IgD-negative memory B cell (primary cell): ENCODE data around the gene CALR3. TPM values are rescaled to one million over a fixed set of nuclear protein-coding genes. Genes with fewer than 3 reads are reported as not detected.
"Not testable (repeated sequence)": the region's sequence is repeated elsewhere in the genome, so short reads cannot be mapped to it uniquely, and the experiment has no call there.

ENCODE experiments used
- H3K27ac Mint-ChIP-seq, 3 donors: one replicate each; pipeline ENCODE4 v1.8.0; 2020 to 2022; ENCODE audit warnings: mild to moderate bottlenecking in 3 of 3, mixed read lengths in 3 of 3, moderate library complexity in 1 of 3
- H3K27me3 Mint-ChIP-seq: one replicate; pipeline ENCODE4 v1.8.0; 2021; ENCODE audit warnings: mixed read lengths
- H3K36me3 Mint-ChIP-seq: one replicate; pipeline ENCODE4 v1.8.0; 2020; ENCODE audit warnings: mild to moderate bottlenecking, mixed read lengths
- H3K4me1 Mint-ChIP-seq, 3 donors: one replicate each; pipeline ENCODE4 v1.8.0; 2020 to 2022; ENCODE audit warnings: mixed read lengths in 3 of 3, mild to moderate bottlenecking in 1 of 3
- H3K4me3 Mint-ChIP-seq, 4 donors: one replicate each; pipeline ENCODE4 v1.8.0; 2020 to 2022; ENCODE audit warnings: mild to moderate bottlenecking in 4 of 4, mixed read lengths in 4 of 4, moderate library complexity in 3 of 4
- H3K9me3 Mint-ChIP-seq, 3 donors: one replicate each; pipeline ENCODE4 v1.8.0; 2020 to 2021; ENCODE audit warnings: mixed read lengths in 3 of 3, mild to moderate bottlenecking in 1 of 3
- polyA plus RNA-seq: library from polyadenylated mRNA; unstranded; fragments of 300-500 nt; fragmentation: Illumina TruSeq; gene quantifications from one replicate; pipeline ENCODE4 v1.2.3, GENCODE V29; 2021

Gene CALR3
- polyA plus RNA-seq, 1 donor from 2014 or later: not detected

DNA sequence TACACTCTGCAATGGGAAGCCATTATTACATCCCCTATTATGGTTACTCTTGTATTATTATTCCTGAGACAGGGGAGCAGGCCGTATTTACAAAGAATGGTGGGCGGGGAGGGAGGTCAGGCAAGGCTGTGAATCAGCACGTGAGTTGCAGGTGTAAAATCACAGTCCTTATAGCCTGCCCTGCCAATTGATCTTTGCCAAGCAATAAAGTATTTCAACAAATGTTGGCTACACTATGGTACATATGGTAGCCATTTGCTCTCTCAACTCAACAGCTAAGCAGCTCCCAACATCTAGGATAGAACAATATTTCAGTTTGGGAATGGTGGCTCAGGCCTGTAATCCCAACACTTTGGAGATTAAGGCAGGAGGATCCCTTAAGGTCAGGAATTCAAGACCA, 36.3 kb downstream of the CALR3 start:
- H3K27ac Mint-ChIP-seq: no peak overlapping the region
- H3K4me3 Mint-ChIP-seq: no peak overlapping the region
- peaks cover 39 to 53% (median 39%) of the 10 kb centered on the region in 3 donors for H3K4me1 Mint-ChIP-seq
- H3K27me3 Mint-ChIP-seq: peaks cover 1% of the 10 kb centered on the region
- no peaks in the 10 kb centered on the region for H3K9me3 Mint-ChIP-seq
- H3K36me3 Mint-ChIP-seq: no peaks in the 10 kb centered on the region

GRCh38 chr19:16458391-16459341, 37.3 kb downstream of the CALR3 start:
- Mint-ChIP-seq H3K4me3 (peak overlapping the region in 1 of 4 donors; percentile 38), H3K27me3 (peaks cover 1% of the 10 kb centered on the region), H3K4me1 (peaks cover 39 to 57% (median 41%) of the 10 kb centered on the region in 3 donors), H3K36me3 (no peaks in the 10 kb centered on the region), H3K9me3 (no peaks in the 10 kb centered on the region), H3K27ac (peak overlapping the region in 1 of 3 donors; percentile 73)

DNA sequence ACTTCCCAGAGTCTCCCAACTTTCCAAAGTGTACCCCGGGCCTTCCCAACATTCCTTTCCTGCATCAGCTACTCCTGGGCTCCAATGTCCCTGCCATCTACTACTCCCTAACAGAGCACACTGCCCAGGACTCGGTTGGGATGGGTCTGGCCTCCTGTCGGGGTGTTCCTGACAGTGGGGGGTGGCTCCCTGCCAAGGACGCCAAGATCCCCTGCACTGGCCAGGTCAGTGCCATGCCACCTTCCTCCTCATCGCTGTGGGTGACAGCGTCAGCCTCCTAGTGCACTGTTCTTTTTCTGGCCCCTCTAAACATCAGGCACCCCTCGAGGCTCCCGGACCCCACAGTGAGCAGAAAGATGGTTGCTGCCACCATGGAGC, 38.0 kb downstream of the CALR3 start:
- Mint-ChIP-seq H3K9me3 (no peaks in the 10 kb centered on the region), H3K4me1 (peaks cover 33 to 51% (median 35%) of the 10 kb centered on the region in 3 donors), H3K27me3 (peaks cover 1% of the 10 kb centered on the region), H3K4me3 (peak overlapping the region in 1 of 4 donors; percentile 73), H3K36me3 (no peaks in the 10 kb centered on the region), H3K27ac (peak overlapping the region in 1 of 3 donors; percentile 73)

DNA sequence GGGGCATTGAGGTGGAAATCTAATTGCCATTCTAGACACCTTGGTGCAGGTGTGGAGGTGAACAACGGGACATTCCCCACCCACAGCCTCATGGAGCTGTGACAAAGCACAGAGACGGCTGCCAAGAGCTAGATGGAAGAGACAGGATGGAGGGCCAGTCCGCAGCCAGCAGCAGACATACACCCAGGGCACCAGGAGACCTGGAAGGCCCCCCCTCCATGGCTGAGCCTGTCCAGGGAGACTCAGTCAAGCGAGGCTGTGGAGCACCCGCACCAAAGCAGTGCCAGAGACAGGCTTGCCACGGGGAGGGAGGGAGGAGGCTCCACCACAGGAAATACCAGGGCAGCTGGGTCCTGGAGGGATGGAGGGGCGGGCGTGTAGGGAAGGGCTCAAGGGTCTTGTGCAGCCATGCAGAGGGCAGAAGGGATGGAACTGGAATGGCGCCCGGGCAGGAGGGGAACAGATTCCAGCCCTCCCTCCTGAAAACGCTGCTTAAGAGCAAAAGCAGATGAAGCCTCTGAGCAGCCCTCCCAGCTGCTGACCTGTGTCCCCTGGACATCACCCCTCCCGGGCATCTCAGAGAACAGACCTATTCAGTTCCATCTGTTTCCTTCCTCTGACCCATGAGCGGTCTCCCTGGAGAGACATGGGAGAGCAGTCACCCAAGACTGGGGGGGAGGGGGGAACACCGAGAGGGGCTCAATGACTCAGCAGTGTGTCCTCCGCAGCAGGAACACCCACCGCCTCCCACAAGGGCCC, 38.6 kb downstream of the CALR3 start:
- no peak overlapping the region for H3K27ac Mint-ChIP-seq
- H3K27me3 Mint-ChIP-seq: peaks cover 1% of the 10 kb centered on the region
- H3K36me3 Mint-ChIP-seq: no peaks in the 10 kb centered on the region
- H3K9me3 Mint-ChIP-seq: no peaks in the 10 kb centered on the region
- H3K4me1 Mint-ChIP-seq: peaks cover 33 to 50% (median 35%) of the 10 kb centered on the region in 3 donors
- H3K4me3 Mint-ChIP-seq: peak overlapping the region in 2 of 4 donors; percentile 81 to 86

DNA sequence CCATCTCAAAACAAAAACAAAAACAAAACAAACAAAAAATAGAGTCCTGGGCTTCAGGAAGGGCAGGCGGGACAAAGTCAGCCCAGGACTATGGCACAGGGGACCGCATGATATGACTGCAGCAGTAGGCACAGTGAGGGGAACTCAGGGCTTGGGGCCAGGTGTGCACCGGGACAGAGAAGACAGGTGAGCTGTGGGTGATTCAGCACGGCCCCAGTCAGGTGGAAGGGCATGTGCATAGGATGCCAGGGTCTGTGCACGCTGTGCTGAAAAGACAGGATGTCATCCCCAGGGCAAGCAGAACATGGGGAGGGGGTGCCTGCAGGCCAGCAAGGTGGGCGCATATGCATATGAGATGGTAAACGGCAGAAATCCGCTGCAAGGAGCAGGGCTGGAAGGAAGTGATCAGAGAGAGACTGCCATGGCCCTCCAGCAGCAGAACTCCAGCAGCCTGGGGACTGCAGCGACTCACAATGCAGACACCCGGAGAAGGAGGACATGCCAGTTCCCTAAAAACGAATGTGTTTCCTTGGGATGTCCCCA, 39.2 kb downstream of the CALR3 start:
- Mint-ChIP-seq H3K27me3 (peaks cover 1% of the 10 kb centered on the region), H3K9me3 (no peaks in the 10 kb centered on the region), H3K4me1 (peaks cover 33 to 50% (median 35%) of the 10 kb centered on the region in 3 donors), H3K36me3 (no peaks in the 10 kb centered on the region), H3K27ac (peak overlapping the region in 2 of 3 donors; percentile 6 to 85), H3K4me3 (peak overlapping the region in 2 of 4 donors; percentile 81 to 86)

- Mint-ChIP-seq H3K36me3 (peaks cover 2% of the 10 kb centered on the region), H3K27ac (peak overlapping the region in 2 of 3 donors; percentile 6 to 64), H3K9me3 (no peaks in the 10 kb centered on the region), H3K27me3 (peaks cover 1% of the 10 kb centered on the region), H3K4me3 (no peak overlapping the region), H3K4me1 (peaks cover 32 to 55% (median 36%) of the 10 kb centered on the region in 3 donors)
Measured at GRCh38 chr19:16455489-16455888, 40.5 kb downstream of the CALR3 start.

GRCh38 chr19:16454351-16454918, 41.5 kb downstream of the CALR3 start:
- Mint-ChIP-seq H3K36me3 (peaks cover 2% of the 10 kb centered on the region), H3K27me3 (peaks cover 1% of the 10 kb centered on the region), H3K4me3 (peak overlapping the region in 2 of 4 donors; percentile 27 to 30), H3K4me1 (peaks cover 32 to 54% (median 42%) of the 10 kb centered on the region in 3 donors), H3K27ac (peak overlapping the region; percentile 44 to 66 (median 47)), H3K9me3 (no peaks in the 10 kb centered on the region)

DNA sequence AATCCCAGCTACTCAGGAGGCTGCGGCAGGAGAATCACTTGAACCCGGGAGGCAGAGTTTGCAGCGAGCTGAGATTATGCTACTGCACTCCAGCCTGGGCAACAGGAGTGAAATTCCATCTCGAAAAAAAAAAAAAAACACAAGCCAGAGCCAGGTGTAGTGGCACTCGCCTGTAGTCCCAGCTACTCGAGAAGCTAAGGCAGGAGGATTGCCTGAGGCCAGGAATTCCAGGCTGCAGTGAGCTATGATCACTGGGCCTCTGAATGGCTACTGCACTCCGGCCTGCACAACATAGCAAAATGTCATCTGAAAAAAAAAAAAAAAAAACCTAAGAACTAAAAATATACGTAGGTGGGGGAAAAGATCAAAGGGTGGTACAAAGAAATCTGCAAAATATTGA, 43.6 kb downstream of the CALR3 start:
- H3K4me1 Mint-ChIP-seq: peaks cover 34 to 48% (median 44%) of the 10 kb centered on the region in 3 donors
- H3K9me3 Mint-ChIP-seq: no peaks in the 10 kb centered on the region
- no peak overlapping the region for H3K4me3 Mint-ChIP-seq
- H3K36me3 Mint-ChIP-seq: peaks cover 6% of the 10 kb centered on the region
- no peak overlapping the region for H3K27ac Mint-ChIP-seq
- no peaks in the 10 kb centered on the region for H3K27me3 Mint-ChIP-seq

DNA sequence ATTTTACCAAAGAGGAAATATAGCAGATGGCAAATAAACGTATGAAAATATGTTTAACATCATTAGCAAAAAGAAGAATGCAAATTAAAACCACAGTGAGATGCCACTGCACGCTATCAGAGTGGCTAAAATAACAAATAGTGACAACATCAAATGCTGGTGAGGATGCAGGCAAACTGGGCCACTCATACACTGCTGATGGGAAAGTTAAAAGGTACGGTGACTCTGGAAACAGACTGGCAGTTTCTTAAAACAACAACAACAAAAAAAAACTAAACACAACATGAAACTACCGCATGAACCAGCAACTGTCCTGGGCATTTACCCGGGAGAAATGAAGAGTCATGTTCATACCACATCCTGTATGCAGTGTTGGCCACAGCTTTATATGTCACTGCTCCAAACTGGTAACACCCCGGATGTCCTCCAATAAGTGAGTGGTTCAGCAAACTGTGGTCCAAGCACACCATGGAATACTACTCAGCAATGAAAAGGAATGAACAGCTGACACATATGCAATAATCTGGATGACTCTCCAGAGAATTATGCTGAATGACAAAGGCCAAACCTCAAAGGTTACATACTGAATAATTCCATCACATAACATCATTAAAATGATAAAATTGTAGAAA, 46.5 kb downstream of the CALR3 start:
- peak overlapping the region; percentile 12 to 85 (median 72) for H3K4me3 Mint-ChIP-seq
- H3K4me1 Mint-ChIP-seq: peaks cover 48 to 60% (median 49%) of the 10 kb centered on the region in 3 donors
- peaks cover 2% of the 10 kb centered on the region for H3K27me3 Mint-ChIP-seq
- H3K9me3 Mint-ChIP-seq: peaks cover 0 to 3% (median 0%) of the 10 kb centered on the region in 3 donors
- H3K27ac Mint-ChIP-seq: peak overlapping the region; percentile 84 to 94 (median 90)
- H3K36me3 Mint-ChIP-seq: peaks cover 9% of the 10 kb centered on the region

DNA sequence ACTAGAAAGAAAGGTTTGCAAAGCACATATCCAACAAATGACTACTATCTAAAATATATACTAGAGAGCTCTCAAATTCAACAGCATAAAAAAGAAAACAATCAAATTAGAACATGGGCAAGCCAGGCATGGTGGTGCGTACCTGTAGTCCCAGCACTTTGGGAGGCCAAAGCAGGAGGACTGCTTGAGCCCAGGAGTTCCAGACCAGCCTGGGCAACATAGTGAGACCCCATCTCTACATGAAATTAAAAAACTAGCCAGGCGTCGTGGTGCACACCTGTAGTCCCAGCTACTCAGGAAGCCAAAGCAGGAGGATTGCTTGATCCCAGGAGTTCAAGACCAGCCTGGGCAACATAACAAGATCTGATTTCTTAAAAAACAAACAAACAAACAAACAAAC, 47.1 kb downstream of the CALR3 start:
- not testable (repeated sequence) for H3K9me3 Mint-ChIP-seq, H3K27me3 Mint-ChIP-seq
- peaks cover 11% of the 10 kb centered on the region for H3K36me3 Mint-ChIP-seq
- H3K27ac Mint-ChIP-seq: peak overlapping the region; percentile 84 to 94 (median 90)
- H3K4me3 Mint-ChIP-seq: peak overlapping the region in 3 of 4 donors; percentile 60 to 85 (median 85)
- peaks cover 50 to 60% (median 50%) of the 10 kb centered on the region in 3 donors for H3K4me1 Mint-ChIP-seq

- Mint-ChIP-seq H3K27ac (peak overlapping the region; percentile 95 to 99 (median 98)), H3K4me3 (peak overlapping the region; percentile 22 to 93 (median 86)), H3K4me1 (peaks cover 62 to 74% (median 67%) of the 10 kb centered on the region in 3 donors), H3K27me3 (peaks cover 2% of the 10 kb centered on the region), H3K9me3 (peaks cover 2 to 8% (median 6%) of the 10 kb centered on the region in 3 donors), H3K36me3 (peaks cover 11% of the 10 kb centered on the region)
Measured at GRCh38 chr19:16446724-16447368, 49.1 kb downstream of the CALR3 start.

DNA sequence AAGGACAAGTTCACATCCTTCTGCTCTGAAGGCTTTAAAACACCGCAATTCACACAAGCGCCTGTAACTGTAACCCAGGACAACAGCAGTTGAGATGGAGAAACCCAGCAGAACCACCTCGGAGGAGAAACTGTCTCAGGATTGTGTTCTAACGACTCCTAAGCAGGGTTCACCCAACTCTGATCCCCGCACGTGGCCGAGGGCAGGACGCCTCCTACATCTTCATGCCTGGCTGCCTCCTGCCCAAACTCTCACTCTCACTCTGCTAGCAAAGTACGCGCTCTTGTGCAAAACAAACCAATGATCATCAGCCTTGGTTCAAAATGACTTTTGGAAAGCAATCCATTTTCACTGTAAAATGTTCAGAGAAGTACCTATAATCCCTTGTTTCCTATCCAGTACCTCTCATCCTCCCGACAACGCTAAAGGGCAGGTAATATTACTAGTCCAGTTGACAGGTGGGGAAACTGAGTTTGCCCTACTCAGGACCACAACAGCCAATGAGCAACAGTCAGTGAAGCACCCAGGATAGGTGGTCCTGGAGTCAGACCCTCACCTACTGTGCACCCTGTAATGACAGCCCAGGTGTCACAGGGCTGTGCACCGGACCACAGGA, 49.8 kb downstream of the CALR3 start:
- Mint-ChIP-seq H3K9me3 (peaks cover 2 to 8% (median 6%) of the 10 kb centered on the region in 3 donors), H3K4me3 (peak overlapping the region; percentile 44 to 93 (median 86)), H3K27me3 (peaks cover 2% of the 10 kb centered on the region), H3K27ac (peak overlapping the region; percentile 95 to 99 (median 98)), H3K36me3 (peaks cover 11% of the 10 kb centered on the region), H3K4me1 (peaks cover 61 to 75% (median 67%) of the 10 kb centered on the region in 3 donors)
